Skeletal muscle cell (primary cell): ENCODE results near the gene METTL23.
"Not testable (repeated sequence)": the region's sequence is repeated elsewhere in the genome, so short reads cannot be mapped to it uniquely, and the experiment has no call there.

ENCODE experiments used
- DNase-seq: peaks from one replicate; pipeline ENCODE4 v3.0.0-alpha.2; 2010; ENCODE audit warnings: low read depth
- H3K4me3 ChIP-seq: 2 replicates; pipeline ENCODE4 v1.5.1; 2011; ENCODE audit warnings: low read depth, mild to moderate bottlenecking, control low read depth, low read length, moderate library complexity

The METTL23 gene

GRCh38 chr17:76709951-76710862 lies 16.4 kb upstream of the METTL23 start:
- H3K4me3 ChIP-seq: peak overlapping the region; percentile 76
- DNase-seq: not testable (repeated sequence)

GRCh38 chr17:76710863-76711611 lies 15.6 kb upstream of the METTL23 start, which contains the start of gene MXRA7:
Gene MXRA7 (minus strand): TSS chr17:76710965. CDS start chr17:76710946, 19 bp downstream.
- peak within 1 kb of the TSS; percentile 76 for H3K4me3 ChIP-seq
- DNase-seq: no peak

- DNase-seq: not testable (repeated sequence)
Measured at GRCh38 chr17:76712321-76712720, 14.3 kb upstream of the METTL23 start.

GRCh38 chr17:76713765-76714164 lies 12.9 kb upstream of the METTL23 start:
- H3K4me3 ChIP-seq: no peak overlapping the region
- DNase-seq: no peak

More at GRCh38 chr17:76712321-76712720, 14.3 kb upstream of the METTL23 start:
- not testable (repeated sequence) for H3K4me3 ChIP-seq

GRCh38 chr17:76714336-76714735 lies 12.3 kb upstream of the METTL23 start:
- no peak for DNase-seq
- no peak overlapping the region for H3K4me3 ChIP-seq

- DNase-seq: no peak
- no peak overlapping the region for H3K4me3 ChIP-seq
Measured at GRCh38 chr17:76714822-76715495, 11.7 kb upstream of the METTL23 start.

GRCh38 chr17:76715496-76715830 lies 11.2 kb upstream of the METTL23 start:
- DNase-seq: no peak
- H3K4me3 ChIP-seq: no peak overlapping the region

- H3K4me3 ChIP-seq: peak overlapping the region; percentile 15
Measured at GRCh38 chr17:76716146-76716838, 10.3 kb upstream of the METTL23 start.

GRCh38 chr17:76716839-76717215 lies 9.8 kb upstream of the METTL23 start:
- no peak overlapping the region for H3K4me3 ChIP-seq
- peak; percentile 90 for DNase-seq

More at GRCh38 chr17:76716146-76716838, 10.3 kb upstream of the METTL23 start:
- peak; percentile 99 for DNase-seq

GRCh38 chr17:76718516-76718915 lies 8.1 kb upstream of the METTL23 start:
- no peak for DNase-seq
- H3K4me3 ChIP-seq: no peak overlapping the region

- no peak overlapping the region for H3K4me3 ChIP-seq
- no peak for DNase-seq
Measured at GRCh38 chr17:76720211-76720610, 6.4 kb upstream of the METTL23 start.

- DNase-seq: no peak
- H3K4me3 ChIP-seq: no peak overlapping the region
Measured at GRCh38 chr17:76720941-76721340, 5.7 kb upstream of the METTL23 start.

- no peak overlapping the region for H3K4me3 ChIP-seq
- no peak for DNase-seq
Measured at GRCh38 chr17:76721463-76721862, 5.2 kb upstream of the METTL23 start.

- DNase-seq: no peak
- H3K4me3 ChIP-seq: no peak overlapping the region
Measured at GRCh38 chr17:76722279-76722678, 4.4 kb upstream of the METTL23 start.

- H3K4me3 ChIP-seq, DNase-seq: not testable (repeated sequence)
Measured at GRCh38 chr17:76722977-76723376, 3.7 kb upstream of the METTL23 start.

GRCh38 chr17:76723812-76724211 lies 2.8 kb upstream of the METTL23 start:
- DNase-seq: no peak
- H3K4me3 ChIP-seq: no peak overlapping the region

- H3K4me3 ChIP-seq: peak overlapping the region; percentile 92
- no peak for DNase-seq
Measured at GRCh38 chr17:76725580-76726230, 934 bp upstream of the METTL23 start.

- DNase-seq: peak; percentile 89
- H3K4me3 ChIP-seq: peak within 1 kb of the TSS; percentile 92
Measured at GRCh38 chr17:76726231-76726775, 336 bp upstream of the METTL23 start, which contains the start of gene JMJD6. Gene JMJD6 (minus strand): TSS chr17:76726606. CDS start chr17:76726475, 131 bp downstream.
